Measurements from ENCODE around the gene SLC20A1.

Gene SLC20A1

GRCh38 chr2:112642561-112642960 is 3.2 kb upstream of the SLC20A1 start:
- TF ChIP-seq SIN3A (IDR thresholded peaks at IDR 0.05; ENCODE audit: borderline replicate concordance, insufficient read depth, low read length), result no peak
- TF ChIP-seq REST (IDR thresholded peaks at IDR 0.05; ENCODE audit: insufficient read depth in 1 of 2, low read depth in 2 of 2, low read length in 2 of 2), result no peak
- no peak for TF ChIP-seq TAF1 (IDR thresholded peaks at IDR 0.05; ENCODE audit: borderline replicate concordance, insufficient read depth, low read length)
- no peak for TF ChIP-seq POLR2AphosphoS5 (IDR thresholded peaks at IDR 0.05; ENCODE audit: low read depth, low read length)
- no peak for TF ChIP-seq FOXP2 (optimal IDR thresholded peaks at IDR 0.05; ENCODE audit: borderline replicate concordance, extremely low read depth, extremely low read length, insufficient read depth)

- TF ChIP-seq TAF1 (IDR thresholded peaks at IDR 0.05; ENCODE audit: borderline replicate concordance, insufficient read depth, low read length) (no peak), POLR2AphosphoS5 (IDR thresholded peaks at IDR 0.05; ENCODE audit: low read depth, low read length) (no peak), REST (IDR thresholded peaks at IDR 0.05; ENCODE audit: insufficient read depth in 1 of 2, low read depth in 2 of 2, low read length in 2 of 2) (no peak), SIN3A (IDR thresholded peaks at IDR 0.05; ENCODE audit: borderline replicate concordance, insufficient read depth, low read length) (no peak), FOXP2 (optimal IDR thresholded peaks at IDR 0.05; ENCODE audit: borderline replicate concordance, extremely low read depth, extremely low read length, insufficient read depth) (no peak)
These were observed 2.8 kb upstream of the SLC20A1 start for GRCh38 chr2:112642966-112643365.

DNA sequence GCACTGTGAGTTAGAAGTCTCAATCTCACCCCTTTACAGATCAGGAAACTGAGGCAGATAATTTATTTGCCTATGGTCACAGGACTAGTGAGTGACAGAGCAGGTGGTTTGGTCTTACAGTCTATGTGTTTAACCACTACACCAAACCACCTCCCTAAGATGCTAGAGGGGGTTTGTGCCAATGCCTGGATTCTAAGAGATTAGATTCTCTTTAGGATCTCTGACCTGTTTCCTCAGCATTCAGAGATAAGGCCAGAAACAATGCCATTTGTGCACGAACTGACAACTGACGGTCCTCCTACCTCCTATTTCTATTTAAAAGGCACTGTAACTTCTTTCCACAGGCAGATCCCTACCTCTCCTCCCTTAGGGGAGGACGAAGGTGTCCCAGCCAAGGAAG is 2.3 kb upstream of the SLC20A1 start:
- TF ChIP-seq POLR2AphosphoS5 (IDR thresholded peaks at IDR 0.05; ENCODE audit: low read depth, low read length) (no peak), REST (IDR thresholded peaks at IDR 0.05; ENCODE audit: insufficient read depth in 1 of 2, low read depth in 2 of 2, low read length in 2 of 2) (no peak), TAF1 (IDR thresholded peaks at IDR 0.05; ENCODE audit: borderline replicate concordance, insufficient read depth, low read length) (no peak), SIN3A (IDR thresholded peaks at IDR 0.05; ENCODE audit: borderline replicate concordance, insufficient read depth, low read length) (no peak), FOXP2 (optimal IDR thresholded peaks at IDR 0.05; ENCODE audit: borderline replicate concordance, extremely low read depth, extremely low read length, insufficient read depth) (no peak)

DNA sequence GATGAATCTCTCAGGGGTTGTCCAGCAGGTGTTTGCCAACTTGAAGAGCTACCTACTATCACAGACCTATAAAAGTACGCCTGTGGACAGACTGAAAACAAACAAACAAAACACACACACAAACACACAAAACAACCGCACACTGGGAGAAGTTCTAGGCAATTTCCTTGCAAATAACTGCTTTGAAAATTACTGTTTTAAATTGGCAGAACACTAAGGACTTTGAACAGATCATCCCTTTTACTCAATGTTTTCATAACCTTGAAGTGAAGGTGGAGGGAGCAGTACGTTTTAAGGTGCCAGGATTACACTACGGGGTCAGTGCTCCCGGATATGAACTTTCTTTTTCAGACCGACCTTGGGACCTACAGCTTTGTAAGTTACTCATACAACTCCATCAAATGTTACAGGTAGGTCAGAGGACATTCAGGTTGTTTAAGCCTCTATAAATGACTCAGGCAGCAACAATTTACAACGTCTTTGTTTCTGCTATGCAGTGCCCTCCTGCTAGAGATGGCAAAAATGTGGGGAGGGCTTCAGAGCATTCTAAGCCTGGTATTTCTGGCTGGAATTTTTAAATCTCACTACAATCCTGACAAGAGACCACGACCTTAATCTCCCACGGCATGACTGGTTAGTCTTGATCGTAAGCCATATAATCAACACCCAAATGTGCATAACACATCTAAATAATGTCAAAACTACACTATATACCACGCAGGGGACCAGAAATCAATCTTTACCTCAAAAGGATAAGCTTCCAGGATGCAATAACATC is 1.4 kb upstream of the SLC20A1 start:
- no peak for TF ChIP-seq REST (IDR thresholded peaks at IDR 0.05; ENCODE audit: insufficient read depth in 1 of 2, low read depth in 2 of 2, low read length in 2 of 2)
- no peak for TF ChIP-seq FOXP2 (optimal IDR thresholded peaks at IDR 0.05; ENCODE audit: borderline replicate concordance, extremely low read depth, extremely low read length, insufficient read depth)
- TF ChIP-seq TAF1 (IDR thresholded peaks at IDR 0.05; ENCODE audit: borderline replicate concordance, insufficient read depth, low read length), result no peak
- no peak for TF ChIP-seq SIN3A (IDR thresholded peaks at IDR 0.05; ENCODE audit: borderline replicate concordance, insufficient read depth, low read length)
- no peak for TF ChIP-seq POLR2AphosphoS5 (IDR thresholded peaks at IDR 0.05; ENCODE audit: low read depth, low read length)

Measured in PFSK-1 (cell line).